HL-60 (cell line): Measurements from ENCODE around the gene METRN.

Source experiments
- DNase-seq, 2 experiments: peaks; one replicate each; pipeline ENCODE4 v3.0.0-alpha.2; 2010 to 2020; ENCODE audit warnings: low read depth in 1 of 2, low spot score in 1 of 2
- H3K27ac ChIP-seq: fragments of 250-450 bp; sonication (Bioruptor Pico); replicated peaks from 2 replicates; pipeline ENCODE4 v1.5.1; 2020; ENCODE audit warnings: mild to moderate bottlenecking, moderate library complexity
- H3K27me3 ChIP-seq: fragments of 250-450 bp; sonication (Bioruptor Pico); 2 replicates; pipeline ENCODE4 v1.5.1; 2021; ENCODE audit warnings: mild to moderate bottlenecking, moderate library complexity; ENCODE audit not compliant: insufficient read depth, poor library complexity, severe bottlenecking
- H3K4me3 ChIP-seq: replicated peaks from 2 replicates; pipeline ENCODE4 v1.5.1; 2011; ENCODE audit warnings: mild to moderate bottlenecking, control low read depth, low read length; ENCODE audit not compliant: insufficient read depth
- GABPA ChIP-seq: IDR thresholded peaks from 2 replicates; pipeline ENCODE4 v1.6.1; 2012; ENCODE audit warnings: low read depth
- POLR2AphosphoS5 ChIP-seq: IDR thresholded peaks from 2 replicates; pipeline ENCODE4 v1.6.1; 2012; ENCODE audit warnings: low read depth
- SPI1 ChIP-seq: IDR thresholded peaks from 2 replicates; pipeline ENCODE4 v1.6.1; 2012; ENCODE audit warnings: low read depth, mild to moderate bottlenecking, borderline replicate concordance
- TF ChIP-seq, protein P1 (sequence below): IDR thresholded peaks from 2 replicates; pipeline ENCODE4 v1.6.1; 2012; ENCODE audit warnings: low read depth; ENCODE audit not compliant: insufficient replicate concordance
- TF ChIP-seq, protein P2 (sequence below): IDR thresholded peaks from one replicate; pipeline ENCODE4 v1.5.1; 2011; ENCODE audit warnings: low read length, control low read depth, inconsistent platforms; ENCODE audit not compliant: insufficient read depth

Gene METRN

DNA sequence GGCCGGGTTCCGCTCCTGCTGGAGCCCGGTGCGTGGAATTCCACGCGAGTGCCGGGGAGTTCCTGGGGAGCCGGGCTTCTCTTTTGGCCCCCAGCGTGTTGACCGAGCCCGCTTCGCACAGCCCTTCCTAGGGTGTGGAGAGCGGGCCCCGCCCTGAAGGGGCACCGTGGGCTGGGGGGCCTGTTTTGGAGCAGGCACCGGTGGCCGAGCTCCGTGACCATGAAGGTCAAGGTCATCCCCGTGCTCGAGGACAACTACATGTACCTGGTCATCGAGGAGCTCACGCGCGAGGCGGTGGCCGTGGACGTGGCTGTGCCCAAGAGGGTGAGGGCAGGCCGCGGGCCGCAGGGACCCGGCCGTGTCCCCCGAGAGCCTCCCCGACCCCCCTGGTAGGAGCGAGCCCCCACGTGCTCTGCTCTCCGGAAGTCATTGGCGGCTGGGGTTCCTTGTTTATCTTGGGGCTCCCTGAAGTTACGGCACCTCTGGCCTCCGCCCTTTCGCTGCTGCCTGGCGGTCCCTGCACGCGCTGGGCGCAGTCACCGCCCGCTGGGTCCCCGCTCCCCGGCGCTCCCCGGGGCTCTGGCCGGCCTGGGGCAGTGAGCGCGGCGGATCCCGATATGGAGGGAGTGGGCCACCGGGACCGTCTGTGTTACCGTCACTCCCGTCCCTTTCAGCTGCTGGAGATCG, 12.5 kb downstream of the METRN start:
- peak in 1 of 2 experiments; percentile 46 for DNase-seq
- peak overlapping the region; percentile 66 for H3K4me3 ChIP-seq

DNA sequence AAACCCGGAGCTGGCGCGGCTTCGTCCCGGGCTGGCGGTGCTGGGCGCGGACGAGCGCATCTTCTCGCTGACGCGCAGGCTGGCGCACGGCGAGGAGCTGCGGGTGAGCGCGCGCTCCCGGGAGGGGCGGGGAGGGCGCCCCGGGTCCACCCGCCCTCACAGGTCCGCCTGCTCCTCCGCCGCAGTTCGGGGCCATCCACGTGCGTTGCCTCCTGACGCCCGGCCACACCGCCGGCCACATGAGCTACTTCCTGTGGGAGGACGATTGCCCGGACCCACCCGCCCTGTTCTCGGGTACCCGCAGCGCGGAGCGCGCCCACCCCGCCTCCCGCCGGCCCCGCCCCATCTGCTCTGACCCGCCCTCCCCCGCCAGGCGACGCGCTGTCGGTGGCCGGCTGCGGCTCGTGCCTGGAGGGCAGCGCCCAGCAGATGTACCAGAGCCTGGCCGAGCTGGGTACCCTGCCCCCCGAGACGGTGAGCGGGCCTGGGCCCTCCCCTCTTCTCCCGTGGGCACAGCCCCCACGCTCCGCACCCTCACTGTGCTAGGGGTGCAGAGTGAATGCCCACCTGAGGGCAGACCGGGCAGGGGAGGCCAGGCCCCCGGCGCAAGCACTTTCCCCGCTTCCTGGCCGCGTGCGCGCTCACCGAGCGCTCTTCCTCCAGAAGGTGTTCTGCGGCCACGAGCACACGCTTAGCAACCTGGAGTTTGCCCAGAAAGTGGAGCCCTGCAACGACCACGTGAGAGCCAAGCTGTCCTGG, 13.4 kb downstream of the METRN start:
- TF ChIP-seq, protein P1, sequence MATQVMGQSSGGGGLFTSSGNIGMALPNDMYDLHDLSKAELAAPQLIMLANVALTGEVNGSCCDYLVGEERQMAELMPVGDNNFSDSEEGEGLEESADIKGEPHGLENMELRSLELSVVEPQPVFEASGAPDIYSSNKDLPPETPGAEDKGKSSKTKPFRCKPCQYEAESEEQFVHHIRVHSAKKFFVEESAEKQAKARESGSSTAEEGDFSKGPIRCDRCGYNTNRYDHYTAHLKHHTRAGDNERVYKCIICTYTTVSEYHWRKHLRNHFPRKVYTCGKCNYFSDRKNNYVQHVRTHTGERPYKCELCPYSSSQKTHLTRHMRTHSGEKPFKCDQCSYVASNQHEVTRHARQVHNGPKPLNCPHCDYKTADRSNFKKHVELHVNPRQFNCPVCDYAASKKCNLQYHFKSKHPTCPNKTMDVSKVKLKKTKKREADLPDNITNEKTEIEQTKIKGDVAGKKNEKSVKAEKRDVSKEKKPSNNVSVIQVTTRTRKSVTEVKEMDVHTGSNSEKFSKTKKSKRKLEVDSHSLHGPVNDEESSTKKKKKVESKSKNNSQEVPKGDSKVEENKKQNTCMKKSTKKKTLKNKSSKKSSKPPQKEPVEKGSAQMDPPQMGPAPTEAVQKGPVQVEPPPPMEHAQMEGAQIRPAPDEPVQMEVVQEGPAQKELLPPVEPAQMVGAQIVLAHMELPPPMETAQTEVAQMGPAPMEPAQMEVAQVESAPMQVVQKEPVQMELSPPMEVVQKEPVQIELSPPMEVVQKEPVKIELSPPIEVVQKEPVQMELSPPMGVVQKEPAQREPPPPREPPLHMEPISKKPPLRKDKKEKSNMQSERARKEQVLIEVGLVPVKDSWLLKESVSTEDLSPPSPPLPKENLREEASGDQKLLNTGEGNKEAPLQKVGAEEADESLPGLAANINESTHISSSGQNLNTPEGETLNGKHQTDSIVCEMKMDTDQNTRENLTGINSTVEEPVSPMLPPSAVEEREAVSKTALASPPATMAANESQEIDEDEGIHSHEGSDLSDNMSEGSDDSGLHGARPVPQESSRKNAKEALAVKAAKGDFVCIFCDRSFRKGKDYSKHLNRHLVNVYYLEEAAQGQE = no peak
- TF ChIP-seq GABPA (0 out of 2 replicates have a peak, but pooled peaks have one; percentile 7), POLR2AphosphoS5 (peak; percentile 43; the same call in 1 of the 2 replicates), SPI1 (no peak)
- TF ChIP-seq, protein P2, sequence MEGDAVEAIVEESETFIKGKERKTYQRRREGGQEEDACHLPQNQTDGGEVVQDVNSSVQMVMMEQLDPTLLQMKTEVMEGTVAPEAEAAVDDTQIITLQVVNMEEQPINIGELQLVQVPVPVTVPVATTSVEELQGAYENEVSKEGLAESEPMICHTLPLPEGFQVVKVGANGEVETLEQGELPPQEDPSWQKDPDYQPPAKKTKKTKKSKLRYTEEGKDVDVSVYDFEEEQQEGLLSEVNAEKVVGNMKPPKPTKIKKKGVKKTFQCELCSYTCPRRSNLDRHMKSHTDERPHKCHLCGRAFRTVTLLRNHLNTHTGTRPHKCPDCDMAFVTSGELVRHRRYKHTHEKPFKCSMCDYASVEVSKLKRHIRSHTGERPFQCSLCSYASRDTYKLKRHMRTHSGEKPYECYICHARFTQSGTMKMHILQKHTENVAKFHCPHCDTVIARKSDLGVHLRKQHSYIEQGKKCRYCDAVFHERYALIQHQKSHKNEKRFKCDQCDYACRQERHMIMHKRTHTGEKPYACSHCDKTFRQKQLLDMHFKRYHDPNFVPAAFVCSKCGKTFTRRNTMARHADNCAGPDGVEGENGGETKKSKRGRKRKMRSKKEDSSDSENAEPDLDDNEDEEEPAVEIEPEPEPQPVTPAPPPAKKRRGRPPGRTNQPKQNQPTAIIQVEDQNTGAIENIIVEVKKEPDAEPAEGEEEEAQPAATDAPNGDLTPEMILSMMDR = no peak
- Histone ChIP-seq H3K27me3 (no peaks in the 10 kb centered on the region), H3K4me3 (peak overlapping the region; percentile 66), H3K27ac (peak overlapping the region; percentile 65)
- DNase-seq = peak; percentile 81 to 83

More for the DNA sequence above, 12.5 kb downstream of the METRN start:
- Histone ChIP-seq H3K27me3 (no peaks in the 10 kb centered on the region), H3K27ac (peak overlapping the region; percentile 65)
- TF ChIP-seq, protein P1 = no peak
- TF ChIP-seq POLR2AphosphoS5 (peak; percentile 55; the same call in 1 of the 2 replicates), SPI1 (no peak), GABPA (no peak)
- TF ChIP-seq, protein P2 = no peak

DNA sequence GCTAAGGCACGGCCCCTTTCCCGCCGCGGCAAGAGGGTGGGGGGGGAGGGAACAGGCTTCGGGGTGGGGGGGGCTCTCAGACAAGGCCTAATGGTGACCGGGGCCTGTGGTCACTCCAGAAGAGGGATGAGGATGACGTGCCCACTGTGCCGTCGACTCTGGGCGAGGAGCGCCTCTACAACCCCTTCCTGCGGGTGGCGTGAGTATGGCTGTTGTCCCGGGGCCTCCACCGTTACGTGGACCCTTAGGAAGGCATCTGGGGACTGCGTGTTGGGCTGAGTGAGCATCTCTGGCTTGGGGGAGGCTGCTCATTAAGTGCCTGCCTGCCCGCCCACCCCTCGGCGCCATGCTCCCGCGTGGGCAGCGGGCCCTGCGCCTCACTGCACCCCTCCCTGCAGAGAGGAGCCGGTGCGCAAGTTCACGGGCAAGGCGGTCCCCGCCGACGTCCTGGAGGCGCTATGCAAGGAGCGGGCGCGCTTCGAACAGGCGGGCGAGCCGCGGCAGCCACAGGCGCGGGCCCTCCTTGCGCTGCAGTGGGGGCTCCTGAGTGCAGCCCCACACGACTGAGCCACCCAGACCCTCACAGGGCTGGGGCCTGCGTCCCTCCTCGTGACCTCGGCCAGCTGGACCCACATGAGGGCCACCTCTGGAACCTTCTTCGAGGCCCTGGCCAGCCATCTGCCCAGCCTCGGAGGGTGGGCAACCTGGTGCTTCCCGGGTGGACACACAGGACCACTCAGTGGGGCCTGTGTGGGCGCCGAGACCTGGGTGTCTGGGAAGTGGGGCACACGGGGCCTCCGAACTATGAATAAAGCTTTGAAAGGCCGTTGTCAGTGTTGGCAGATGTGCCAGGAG, 14.2 kb downstream of the METRN start:
- no peak overlapping the region for H3K27ac ChIP-seq
- no peak for DNase-seq
- H3K27me3 ChIP-seq = no peaks in the 10 kb centered on the region
- TF ChIP-seq, protein P2 = no peak
- TF ChIP-seq, protein P1 = no peak
- TF ChIP-seq POLR2AphosphoS5 (no peak; the same call in none of the 2 replicates), SPI1 (no peak), GABPA (no peak)
- H3K4me3 ChIP-seq = peak overlapping the region; percentile 66; the same call in 1 of the 2 replicates
